Measurements from ENCODE around the gene RNF135.
"Not testable (repeated sequence)": the region's sequence is repeated elsewhere in the genome, so short reads cannot be mapped to it uniquely, and the experiment has no call there.

Gene RNF135

GRCh38 chr17:30996486-30996885 lies 25.6 kb downstream of the RNF135 start:
- H3K4me1 Mint-ChIP-seq: no peaks in the 10 kb centered on the region
- no peak for ATAC-seq (replicated peaks; ENCODE audit: extremely low read depth, poor library complexity, severe bottlenecking)
- DNase-seq (ENCODE audit: low spot score in 2 of 2): no peak
- H3K36me3 Mint-ChIP-seq (ENCODE audit: insufficient read depth): peaks cover 14% of the 10 kb centered on the region
- no peak overlapping the region for H3K4me3 Mint-ChIP-seq
- H3K9me3 Mint-ChIP-seq: no peaks in the 10 kb centered on the region
- no peaks in the 10 kb centered on the region for H3K27me3 Mint-ChIP-seq
- no peak overlapping the region for H3K27ac Mint-ChIP-seq (ENCODE audit: low read depth)

- H3K9me3 Mint-ChIP-seq: no peaks in the 10 kb centered on the region
- no peaks in the 10 kb centered on the region for H3K4me1 Mint-ChIP-seq
- no peak for ATAC-seq (replicated peaks; ENCODE audit: extremely low read depth, poor library complexity, severe bottlenecking)
- H3K36me3 Mint-ChIP-seq (ENCODE audit: insufficient read depth): peaks cover 14% of the 10 kb centered on the region
- no peak overlapping the region for H3K27ac Mint-ChIP-seq (ENCODE audit: low read depth)
- no peaks in the 10 kb centered on the region for H3K27me3 Mint-ChIP-seq
- no peak for DNase-seq (ENCODE audit: low spot score in 2 of 2)
- H3K4me3 Mint-ChIP-seq: no peak overlapping the region
Measured at GRCh38 chr17:30997270-30997669, 26.4 kb downstream of the RNF135 start.

GRCh38 chr17:30997842-30998241 lies 27.0 kb downstream of the RNF135 start:
- Mint-ChIP-seq H3K27ac (ENCODE audit: low read depth) (no peak overlapping the region), H3K36me3 (ENCODE audit: insufficient read depth) (peaks cover 11% of the 10 kb centered on the region), H3K4me1 (no peaks in the 10 kb centered on the region), H3K4me3 (no peak overlapping the region), H3K27me3 (no peaks in the 10 kb centered on the region), H3K9me3 (no peaks in the 10 kb centered on the region)
- no peak for DNase-seq (ENCODE audit: low spot score in 2 of 2)
- ATAC-seq (replicated peaks; ENCODE audit: extremely low read depth, poor library complexity, severe bottlenecking): no peak

- ATAC-seq (replicated peaks; ENCODE audit: extremely low read depth, poor library complexity, severe bottlenecking): no peak
- H3K36me3 Mint-ChIP-seq (ENCODE audit: insufficient read depth): peaks cover 2% of the 10 kb centered on the region
- no peak for DNase-seq (ENCODE audit: low spot score in 2 of 2)
- no peaks in the 10 kb centered on the region for H3K9me3 Mint-ChIP-seq
- H3K4me1 Mint-ChIP-seq: peaks cover 8% of the 10 kb centered on the region
- H3K27me3 Mint-ChIP-seq: no peaks in the 10 kb centered on the region
- H3K27ac Mint-ChIP-seq (ENCODE audit: low read depth): peak overlapping the region; percentile 16
- no peak overlapping the region for H3K4me3 Mint-ChIP-seq
Measured at GRCh38 chr17:31002047-31002446, 31.2 kb downstream of the RNF135 start.

- no peak overlapping the region for H3K27ac Mint-ChIP-seq (ENCODE audit: low read depth)
- ATAC-seq (replicated peaks; ENCODE audit: extremely low read depth, poor library complexity, severe bottlenecking) (no peak), DNase-seq (ENCODE audit: low spot score in 2 of 2) (no peak)
- H3K4me1 Mint-ChIP-seq: peaks cover 19% of the 10 kb centered on the region
- H3K36me3 Mint-ChIP-seq (ENCODE audit: insufficient read depth): peaks cover 2% of the 10 kb centered on the region
- no peaks in the 10 kb centered on the region for H3K9me3 Mint-ChIP-seq
- no peaks in the 10 kb centered on the region for H3K27me3 Mint-ChIP-seq
- H3K4me3 Mint-ChIP-seq: no peak overlapping the region
Measured at GRCh38 chr17:31003225-31003866, 32.5 kb downstream of the RNF135 start.

GRCh38 chr17:31004160-31004559 lies 33.3 kb downstream of the RNF135 start:
- DNase-seq (ENCODE audit: low spot score in 2 of 2) (no peak), ATAC-seq (replicated peaks; ENCODE audit: extremely low read depth, poor library complexity, severe bottlenecking) (no peak)
- Mint-ChIP-seq H3K4me3 (no peak overlapping the region), H3K27ac (ENCODE audit: low read depth) (peak overlapping the region; percentile 86), H3K36me3 (ENCODE audit: insufficient read depth) (peaks cover 8% of the 10 kb centered on the region), H3K4me1 (peaks cover 25% of the 10 kb centered on the region), H3K9me3 (no peaks in the 10 kb centered on the region), H3K27me3 (no peaks in the 10 kb centered on the region)

GRCh38 chr17:31007695-31008373 lies 37.0 kb downstream of the RNF135 start:
- ATAC-seq (replicated peaks; ENCODE audit: extremely low read depth, poor library complexity, severe bottlenecking): no peak
- Mint-ChIP-seq H3K27me3 (no peaks in the 10 kb centered on the region), H3K27ac (ENCODE audit: low read depth) (peak overlapping the region; percentile 91), H3K4me3 (peak overlapping the region; percentile 91), H3K4me1 (peaks cover 36% of the 10 kb centered on the region), H3K36me3 (ENCODE audit: insufficient read depth) (peaks cover 8% of the 10 kb centered on the region), H3K9me3 (no peaks in the 10 kb centered on the region)
- DNase-seq (ENCODE audit: low spot score in 2 of 2): no peak

GRCh38 chr17:31008374-31009041 lies 37.7 kb downstream of the RNF135 start:
- Mint-ChIP-seq H3K27ac (ENCODE audit: low read depth) (peak overlapping the region; percentile 91), H3K27me3 (no peaks in the 10 kb centered on the region), H3K9me3 (no peaks in the 10 kb centered on the region), H3K36me3 (ENCODE audit: insufficient read depth) (peaks cover 8% of the 10 kb centered on the region), H3K4me3 (peak overlapping the region; percentile 91), H3K4me1 (peaks cover 37% of the 10 kb centered on the region)
- DNase-seq (ENCODE audit: low spot score in 2 of 2) (peak; percentile 36 to 44), ATAC-seq (replicated peaks; ENCODE audit: extremely low read depth, poor library complexity, severe bottlenecking) (peak; percentile 73)

- ATAC-seq (replicated peaks; ENCODE audit: extremely low read depth, poor library complexity, severe bottlenecking): peak; percentile 27
- peaks cover 37% of the 10 kb centered on the region for H3K4me1 Mint-ChIP-seq
- peak overlapping the region; percentile 91 for H3K4me3 Mint-ChIP-seq
- H3K9me3 Mint-ChIP-seq; H3K36me3 Mint-ChIP-seq (ENCODE audit: insufficient read depth); H3K27me3 Mint-ChIP-seq; DNase-seq (ENCODE audit: low spot score in 2 of 2): not testable (repeated sequence)
- peak overlapping the region; percentile 91 for H3K27ac Mint-ChIP-seq (ENCODE audit: low read depth)
Measured at GRCh38 chr17:31009042-31009702, 38.3 kb downstream of the RNF135 start.

- not testable (repeated sequence) for H3K27me3 Mint-ChIP-seq; H3K9me3 Mint-ChIP-seq; H3K36me3 Mint-ChIP-seq (ENCODE audit: insufficient read depth); DNase-seq (ENCODE audit: low spot score in 2 of 2); ATAC-seq (replicated peaks; ENCODE audit: extremely low read depth, poor library complexity, severe bottlenecking)
- Mint-ChIP-seq H3K27ac (ENCODE audit: low read depth) (peak overlapping the region; percentile 91), H3K4me3 (peak overlapping the region; percentile 68), H3K4me1 (peaks cover 37% of the 10 kb centered on the region)
Measured at GRCh38 chr17:31010014-31010413, 39.2 kb downstream of the RNF135 start.

GRCh38 chr17:31013844-31014243 lies 43.0 kb downstream of the RNF135 start:
- peaks cover 6% of the 10 kb centered on the region for H3K36me3 Mint-ChIP-seq (ENCODE audit: insufficient read depth)
- peaks cover 15% of the 10 kb centered on the region for H3K4me1 Mint-ChIP-seq
- no peaks in the 10 kb centered on the region for H3K9me3 Mint-ChIP-seq
- no peak overlapping the region for H3K27ac Mint-ChIP-seq (ENCODE audit: low read depth)
- DNase-seq (ENCODE audit: low spot score in 2 of 2): no peak
- no peak overlapping the region for H3K4me3 Mint-ChIP-seq
- no peak for ATAC-seq (replicated peaks; ENCODE audit: extremely low read depth, poor library complexity, severe bottlenecking)
- no peaks in the 10 kb centered on the region for H3K27me3 Mint-ChIP-seq

- no peak for DNase-seq (ENCODE audit: low spot score in 2 of 2)
- Mint-ChIP-seq H3K27me3 (no peaks in the 10 kb centered on the region), H3K9me3 (no peaks in the 10 kb centered on the region), H3K36me3 (ENCODE audit: insufficient read depth) (peaks cover 3% of the 10 kb centered on the region), H3K4me1 (peaks cover 5% of the 10 kb centered on the region), H3K27ac (ENCODE audit: low read depth) (no peak overlapping the region), H3K4me3 (no peak overlapping the region)
- ATAC-seq (replicated peaks; ENCODE audit: extremely low read depth, poor library complexity, severe bottlenecking): no peak
Measured at GRCh38 chr17:31015639-31016038, 44.8 kb downstream of the RNF135 start.

Data from central memory CD8-positive, alpha-beta T cell (primary cell).